IPS DF 19.7 (cell line): ENCODE data around the gene LRBA.

Source experiments
- DNase-seq: peaks from one replicate; pipeline ENCODE4 v3.0.0-alpha.2; 2013; ENCODE audit warnings: low read depth, low spot score

Gene LRBA

DNA sequence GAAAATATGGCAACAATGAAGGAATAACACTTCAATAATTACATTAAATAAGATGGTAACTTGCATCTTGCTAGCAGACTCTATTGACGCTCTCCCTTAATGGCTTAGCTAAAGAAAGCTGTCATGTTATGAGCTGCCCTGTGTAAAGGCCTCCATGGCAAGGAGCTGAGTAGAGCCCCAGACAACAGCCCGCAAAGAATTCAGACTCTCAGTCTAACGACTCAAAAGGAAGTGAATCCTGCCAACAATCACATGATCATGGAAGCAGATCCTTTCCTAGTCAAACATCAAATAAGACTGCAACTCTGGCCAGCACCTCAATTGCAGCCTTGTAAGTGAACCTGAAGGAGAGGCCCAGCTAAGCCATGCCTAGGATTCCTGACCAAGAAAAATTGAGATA lies 275.5 kb downstream of the LRBA start:
- DNase-seq = no peak

DNA sequence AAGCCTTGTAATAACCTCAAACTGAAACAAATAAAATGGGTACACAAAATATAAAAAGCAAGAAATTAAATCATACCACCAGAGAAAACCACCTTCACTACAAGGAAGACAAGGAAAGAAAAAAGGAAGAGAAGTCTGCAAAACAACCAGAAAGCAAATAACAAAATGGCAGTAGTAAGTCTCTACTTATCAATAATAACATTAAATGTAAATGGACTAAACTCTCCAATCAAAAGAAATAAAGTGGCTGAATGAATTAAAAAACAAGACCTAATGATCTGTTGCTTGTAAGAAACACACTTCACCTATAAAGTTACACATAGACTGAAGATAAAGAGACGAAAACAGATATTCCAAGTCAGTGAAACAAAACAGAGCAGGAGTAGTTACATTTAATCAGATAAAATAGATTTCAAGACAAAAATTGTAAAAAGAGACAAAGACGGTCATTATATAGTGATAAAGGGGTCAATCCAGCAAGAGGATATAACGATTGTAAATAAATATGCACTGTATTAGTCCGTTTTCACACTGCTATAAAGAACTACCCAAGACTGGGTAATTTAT lies 289.0 kb downstream of the LRBA start:
- DNase-seq = no peak

DNA sequence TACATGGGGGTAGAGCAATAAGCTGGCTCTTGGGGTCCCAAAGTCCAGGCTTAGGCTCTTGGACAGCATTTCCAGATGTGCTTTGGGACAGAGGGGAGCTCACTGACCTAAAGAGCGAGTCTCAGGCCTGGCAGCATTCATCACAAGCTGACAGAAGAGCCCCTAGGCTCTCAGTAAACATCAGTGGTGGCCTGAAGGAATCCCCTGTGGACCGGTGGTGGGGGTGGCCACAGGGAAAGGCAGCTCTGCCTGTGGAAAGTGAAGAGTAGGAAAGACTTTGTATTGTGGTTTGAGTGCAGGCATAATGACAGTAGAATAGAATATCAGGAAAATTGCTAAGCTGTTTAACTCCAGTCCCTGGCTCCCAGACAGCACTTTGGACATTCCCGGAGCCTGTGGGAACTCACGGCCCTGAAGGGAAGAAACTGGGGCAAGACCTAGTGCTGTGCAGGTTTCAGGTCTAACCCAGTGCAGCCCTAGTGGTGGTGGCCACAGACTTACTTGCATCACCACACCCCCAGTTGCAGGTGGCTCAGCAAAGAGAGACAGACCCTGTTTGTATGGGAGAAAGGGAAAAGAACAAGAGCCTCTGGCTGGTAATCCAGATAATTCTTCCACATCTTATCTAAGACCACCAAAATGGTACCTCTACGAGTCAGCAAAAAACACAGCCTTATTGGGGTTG lies 291.2 kb downstream of the LRBA start:
- DNase-seq = no peak

DNA sequence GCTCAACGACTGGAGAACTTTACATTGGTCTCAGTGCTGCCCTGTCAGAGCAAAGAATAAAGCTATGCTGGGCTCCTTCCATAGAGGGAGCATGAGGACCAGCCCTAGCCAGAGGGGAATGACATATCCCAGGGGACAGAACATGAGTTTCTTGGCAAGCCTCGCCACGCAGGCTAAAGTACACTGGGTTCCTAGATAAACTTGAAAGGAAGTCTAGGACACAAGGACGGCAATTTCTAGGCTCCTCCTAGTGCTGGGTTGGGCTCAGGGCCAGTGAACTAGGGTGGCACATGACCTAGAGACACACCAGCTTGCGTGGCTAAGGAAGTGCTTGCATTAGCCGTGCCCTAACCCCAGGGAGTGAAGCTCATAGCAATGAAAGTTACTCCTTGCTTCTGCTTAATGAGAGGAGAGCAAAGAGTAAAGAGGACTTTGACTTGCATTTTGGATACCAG lies 292.1 kb downstream of the LRBA start:
- DNase-seq = no peak

DNA sequence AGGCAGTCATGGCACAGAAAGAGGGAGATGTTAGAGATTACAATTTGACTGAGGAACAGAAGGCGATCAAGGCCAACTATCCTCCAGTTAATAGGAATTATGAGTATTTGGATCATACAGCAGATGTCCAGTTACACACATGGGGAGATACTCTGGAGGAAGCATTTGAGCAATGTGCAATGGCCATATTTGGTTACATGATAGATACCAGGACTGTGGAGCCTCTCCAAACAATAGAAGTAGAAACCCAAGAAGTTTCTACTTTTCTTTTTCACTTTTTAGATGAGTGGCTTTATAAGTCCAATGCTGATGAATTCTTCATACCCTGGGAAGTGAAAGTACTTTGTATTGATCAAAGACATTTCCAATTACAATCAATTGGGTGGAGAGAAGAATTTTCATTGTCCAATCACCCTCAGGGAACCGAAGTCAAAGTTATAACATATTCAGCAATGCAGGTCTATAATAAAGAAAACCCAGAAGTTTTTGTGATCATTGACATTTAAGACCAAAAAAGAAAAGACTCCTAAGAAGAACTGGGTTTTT lies 294.0 kb downstream of the LRBA start:
- DNase-seq = no peak

GRCh38 chr4:150717952-150718351 lies 297.1 kb downstream of the LRBA start:
- DNase-seq = no peak

DNA sequence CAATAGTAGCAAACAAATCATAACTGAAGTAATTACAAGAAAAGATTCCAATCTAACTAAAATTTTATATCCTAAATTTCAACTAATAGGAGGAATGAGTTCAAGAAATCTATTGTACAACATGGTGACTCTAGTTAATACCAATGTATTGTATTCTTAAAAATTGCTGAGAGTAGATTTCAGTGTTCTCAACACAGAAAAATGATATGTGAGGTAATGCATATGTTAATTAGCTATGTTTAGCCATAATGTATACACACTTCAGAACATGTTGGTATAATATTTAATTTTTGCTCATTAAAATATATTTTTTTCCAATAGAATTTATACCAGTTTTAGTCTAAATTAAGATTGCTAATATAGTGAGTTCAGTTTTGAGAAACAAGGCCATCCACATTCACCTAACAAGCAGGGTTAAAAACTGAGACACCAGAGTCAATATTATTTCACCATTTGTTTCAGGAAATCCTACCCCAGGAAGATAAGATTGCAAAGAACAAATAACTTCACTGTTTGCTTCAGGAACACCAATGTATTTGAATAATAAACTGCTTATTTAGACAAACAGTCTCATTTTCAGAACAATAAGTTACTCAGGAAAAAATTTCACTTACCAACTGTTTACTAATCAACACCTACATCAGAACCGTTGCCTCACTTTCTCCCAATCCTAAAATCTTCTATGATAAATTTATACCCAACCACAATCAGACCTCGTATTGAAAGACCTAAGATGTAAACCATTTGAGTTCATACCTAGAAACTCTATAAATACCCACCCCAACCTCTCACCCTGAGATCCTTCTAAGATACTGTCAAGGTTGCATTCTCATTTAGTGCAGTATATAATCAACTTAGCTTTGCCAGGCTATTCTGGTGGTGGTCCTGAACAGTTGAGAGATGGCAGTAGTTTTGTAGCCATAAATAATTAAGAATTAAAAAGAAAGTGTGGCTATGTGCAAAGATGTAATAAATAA lies 300.3 kb downstream of the LRBA start:
- DNase-seq = no peak

DNA sequence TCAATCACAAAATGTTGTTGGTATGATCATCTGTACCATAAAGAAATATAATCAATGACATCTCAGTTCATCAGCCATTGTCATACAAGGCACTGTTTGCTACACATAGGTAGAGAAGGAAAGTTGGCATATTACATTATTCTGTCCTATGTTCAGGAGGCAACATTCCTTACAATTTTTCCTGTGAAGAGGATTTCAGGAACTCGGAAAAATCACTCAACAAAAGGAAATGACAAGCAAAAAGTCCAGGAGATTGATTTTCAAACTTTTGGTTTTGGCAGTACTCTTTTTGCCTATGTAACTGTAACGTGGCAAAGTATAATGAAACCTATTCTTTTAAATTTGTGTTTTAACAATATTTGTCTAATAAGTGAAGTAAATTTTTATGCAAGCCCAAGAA lies 301.8 kb downstream of the LRBA start:
- no peak for DNase-seq

DNA sequence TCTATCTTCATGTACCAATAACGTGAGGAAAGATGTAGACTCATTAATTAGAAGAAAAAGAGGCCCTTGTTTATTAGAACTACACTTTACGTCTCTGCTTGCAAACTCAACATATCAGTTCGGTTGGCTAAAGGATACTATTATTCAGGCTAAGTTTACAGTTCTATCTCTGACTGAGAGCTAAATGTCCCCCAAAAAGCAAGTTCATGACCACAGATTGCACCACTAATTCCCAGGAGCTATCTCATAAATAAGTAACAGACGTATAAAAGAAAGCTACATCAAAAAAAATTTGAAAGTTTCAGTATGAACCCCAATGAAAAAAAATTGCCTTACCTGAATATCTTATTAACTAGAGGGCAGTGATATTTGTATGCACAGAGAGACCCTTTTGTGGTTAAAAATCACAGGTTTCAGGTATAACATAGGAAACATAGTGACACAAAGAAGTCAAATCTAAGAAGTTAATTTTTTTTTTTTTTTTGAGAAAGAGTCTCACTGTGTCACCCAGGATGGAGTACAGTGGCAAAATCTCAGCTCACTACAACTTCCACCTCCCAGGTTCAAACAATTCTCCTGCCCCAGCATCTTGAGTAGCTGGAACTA lies 304.2 kb downstream of the LRBA start:
- DNase-seq = no peak

GRCh38 chr4:150708004-150708403 lies 307.1 kb downstream of the LRBA start:
- no peak for DNase-seq

DNA sequence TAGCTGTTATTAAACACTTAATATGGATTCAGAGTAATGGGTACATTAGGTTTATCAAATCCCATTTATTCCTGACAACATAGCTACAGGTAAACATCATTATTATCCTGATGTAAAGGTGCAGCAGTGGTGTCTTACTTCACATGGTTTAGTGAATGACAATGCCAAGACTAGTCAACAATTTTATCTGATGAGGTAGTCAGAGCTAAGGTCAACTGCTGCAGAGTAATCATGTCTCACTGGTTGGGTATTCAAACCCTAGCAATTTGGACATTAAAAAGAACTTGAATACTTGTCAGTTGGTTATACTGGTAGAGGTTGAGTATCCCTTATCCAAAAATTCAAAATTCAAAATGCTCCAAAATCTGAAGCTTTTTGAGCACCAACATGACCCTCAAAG lies 315.5 kb downstream of the LRBA start:
- no peak for DNase-seq

- DNase-seq = no peak
Observed at GRCh38 chr4:150695162-150695561, 319.9 kb downstream of the LRBA start.

- DNase-seq = no peak
Observed at GRCh38 chr4:150694438-150694837, 320.6 kb downstream of the LRBA start.

GRCh38 chr4:150683775-150684350 lies 331.2 kb downstream of the LRBA start:
- no peak for DNase-seq

GRCh38 chr4:150682126-150682525 lies 333.0 kb downstream of the LRBA start:
- DNase-seq = no peak

- no peak for DNase-seq
Observed at GRCh38 chr4:150681063-150681462, 334.0 kb downstream of the LRBA start.

DNA sequence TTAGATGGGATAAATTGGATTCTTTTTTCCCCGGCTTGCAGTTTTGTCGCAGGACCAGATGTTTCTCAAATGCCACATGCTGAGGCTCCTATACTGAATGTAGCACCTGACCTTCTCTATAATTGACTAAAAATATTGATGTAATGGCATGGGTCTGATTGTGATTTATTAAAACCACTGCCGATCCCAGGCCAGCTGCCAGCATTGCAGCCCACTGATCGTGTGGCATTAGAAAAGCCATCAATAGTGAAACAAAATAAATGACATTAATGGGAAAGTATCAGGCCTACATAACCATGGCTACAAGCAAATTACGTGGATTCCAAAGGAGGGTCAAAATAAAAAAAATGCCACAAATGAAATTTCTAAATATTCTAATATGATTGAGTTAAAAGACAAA lies 334.4 kb downstream of the LRBA start:
- no peak for DNase-seq

DNA sequence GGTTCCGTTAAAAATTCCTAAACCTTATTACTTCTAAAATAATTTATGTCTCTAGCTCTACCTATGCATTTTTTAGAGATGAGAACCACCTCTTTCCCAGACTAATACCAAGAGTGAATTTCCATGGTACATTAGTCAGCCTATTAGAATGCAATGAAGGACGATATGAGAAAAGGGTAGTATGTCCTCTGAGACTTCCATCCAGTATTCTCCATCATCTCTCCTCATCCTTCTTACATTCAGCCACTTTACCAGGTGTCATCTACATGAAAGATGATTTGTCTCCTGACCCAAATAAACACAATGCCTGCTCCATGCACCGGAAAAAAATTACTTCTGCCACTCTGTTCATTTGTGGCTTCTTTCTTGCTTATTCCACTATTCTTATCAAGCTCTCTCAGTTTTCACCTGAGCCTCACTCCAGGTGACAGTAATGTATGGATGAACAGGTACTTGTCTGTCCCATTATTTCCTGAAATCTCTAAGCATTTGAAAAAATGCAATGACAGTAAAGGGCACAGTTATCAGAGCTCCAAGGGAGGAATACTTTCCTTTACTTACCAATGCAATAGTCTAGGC lies 335.2 kb downstream of the LRBA start:
- DNase-seq = no peak

DNA sequence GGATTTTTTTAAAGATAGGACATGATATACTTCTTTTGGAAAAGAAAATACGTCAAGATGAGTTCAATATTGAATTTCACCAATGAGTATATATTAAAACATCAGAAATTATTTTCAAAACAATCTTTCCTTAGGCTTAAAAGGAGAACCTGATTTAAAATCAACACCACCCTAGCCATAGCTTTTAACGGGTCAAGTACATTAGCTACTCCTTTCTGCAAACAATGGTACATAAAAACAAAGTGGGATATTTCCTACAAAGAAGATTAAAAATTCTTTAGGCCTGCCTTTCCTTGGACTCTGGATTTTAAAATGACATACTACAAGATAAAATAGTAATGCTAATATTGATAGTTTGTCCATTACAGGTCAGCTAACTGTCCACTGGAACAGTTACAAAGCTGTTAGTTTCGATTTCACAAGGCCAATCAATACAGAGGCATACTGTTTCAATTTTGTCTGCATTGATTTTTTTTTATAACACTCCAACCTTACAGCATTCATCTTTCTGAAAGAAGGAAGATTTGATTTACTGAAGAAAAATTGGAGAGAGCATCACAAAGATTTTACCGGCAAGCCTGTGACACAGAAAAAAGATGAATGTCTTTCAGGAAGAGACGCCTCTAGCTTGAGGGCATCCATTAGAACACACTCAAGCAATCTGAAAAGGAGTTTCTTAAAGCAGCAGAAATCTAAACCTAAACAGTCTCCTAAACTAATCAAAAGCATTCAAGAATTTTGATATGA lies 335.9 kb downstream of the LRBA start:
- DNase-seq = no peak

GRCh38 chr4:150673793-150674192 lies 341.3 kb downstream of the LRBA start:
- no peak for DNase-seq
